Measurements from ENCODE around the gene PHF1. TPM values are rescaled to one million over a fixed set of nuclear protein-coding genes. Genes with fewer than 3 reads are reported as not detected.
A peak's percentile ranks its signal among the peaks of the same experiment; 100 is the strongest.
"Not testable (repeated sequence)": the region's sequence is repeated elsewhere in the genome, so short reads cannot be mapped to it uniquely, and the experiment has no call there.

The PHF1 gene
- total and polyA plus RNA-seq, 4 donors: 17.2 to 128 (median 85.6) TPM

DNA sequence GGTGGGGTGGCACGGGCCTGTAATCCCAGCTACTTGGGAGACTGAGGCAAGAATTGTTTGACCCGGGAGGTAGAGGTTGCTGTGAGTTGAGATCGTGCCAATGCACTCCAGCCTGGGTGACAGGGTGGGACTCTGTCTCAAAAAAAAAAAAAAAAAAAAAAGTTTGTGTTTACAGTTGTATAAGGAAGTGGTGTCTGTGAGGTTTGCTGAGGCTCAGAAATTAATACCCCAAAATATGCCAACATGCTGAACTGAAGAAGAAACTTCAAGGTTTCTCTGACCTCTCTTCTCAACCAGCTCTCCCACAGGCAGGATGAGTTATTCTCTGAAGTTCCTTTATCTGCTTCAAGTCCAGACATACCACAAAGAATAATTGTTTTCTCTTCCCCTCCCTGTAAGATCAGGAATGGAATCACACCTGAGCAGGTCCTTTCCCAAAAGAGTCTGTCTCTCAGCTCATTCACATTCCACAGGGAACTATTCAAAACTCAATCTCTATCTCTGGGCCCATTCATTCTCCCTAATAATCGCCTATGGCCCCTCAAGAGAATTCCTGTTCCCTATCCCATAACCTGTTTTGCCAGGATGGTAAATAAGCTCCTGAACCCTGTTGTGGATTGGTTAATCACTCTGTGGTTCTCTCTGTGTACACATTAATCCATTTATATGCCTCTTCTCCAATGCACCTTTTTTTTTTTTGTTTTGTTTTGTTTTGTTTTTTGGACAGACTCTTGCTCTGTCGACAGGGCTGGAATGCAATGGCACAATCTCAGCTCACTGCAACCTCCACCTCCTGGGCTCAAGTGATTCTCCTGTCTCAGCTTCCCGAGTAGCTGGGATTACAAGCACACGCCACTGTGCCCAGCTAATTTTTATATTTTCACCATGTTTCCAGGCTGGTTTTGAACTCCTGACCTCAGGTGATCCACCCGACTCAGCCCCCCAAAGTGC, 36.6 kb upstream of the PHF1 start:
- peak in 1 of 6 donors; percentile 53 for DNase-seq (ENCODE audit: low read depth in 4 of 6, low spot score in 6 of 6)
- Histone ChIP-seq H3K27me3 (ENCODE audit: control insufficient read depth, insufficient read depth, low read length) (no peaks in the 10 kb centered on the region), H3K9me3 (ENCODE audit: control insufficient read depth, insufficient read depth, low read length) (no peaks in the 10 kb centered on the region), H3K4me3 (ENCODE audit: low read depth, low read length) (no peak overlapping the region), H3K4me1 (ENCODE audit: control insufficient read depth, insufficient read depth, low read length) (no peaks in the 10 kb centered on the region), H3K27ac (ENCODE audit: low read depth, low read length) (no peak overlapping the region), H3K36me3 (ENCODE audit: control insufficient read depth, insufficient read depth, low read length) (no peaks in the 10 kb centered on the region)
- 68% methylated on average over 4 of the region's 8 CpGs for WGBS (ENCODE audit: insufficient coverage)

DNA sequence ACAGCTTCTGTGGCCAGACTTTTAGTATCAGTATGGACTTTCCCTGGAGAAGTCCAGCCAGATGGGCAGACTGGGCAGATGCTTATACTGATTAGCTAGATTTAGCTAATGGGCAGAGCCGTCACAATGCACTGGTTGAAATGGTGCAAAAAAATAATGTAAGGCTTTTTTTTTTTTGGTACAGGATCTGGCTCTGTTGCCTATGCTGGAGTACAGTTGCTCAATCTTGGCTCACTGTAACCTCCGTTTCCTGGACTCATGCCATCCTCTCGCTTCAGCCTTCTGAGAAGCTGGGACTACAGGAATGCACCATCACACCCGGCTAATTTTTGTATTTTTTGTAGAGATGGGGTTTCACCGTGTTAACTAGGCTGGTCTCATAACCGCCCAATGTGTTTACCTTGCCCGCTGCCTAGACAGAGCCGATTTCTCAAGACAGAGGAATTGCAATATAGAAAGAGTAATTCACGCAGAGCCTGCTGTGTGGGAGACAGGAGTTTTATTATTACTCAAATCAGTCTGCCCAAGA, 35.6 kb upstream of the PHF1 start:
- WGBS (ENCODE audit: insufficient coverage): 37% methylated on average over 4 of the region's 9 CpGs
- no peaks in the 10 kb centered on the region for H3K9me3 ChIP-seq (ENCODE audit: control insufficient read depth, insufficient read depth, low read length)
- no peaks in the 10 kb centered on the region for H3K36me3 ChIP-seq (ENCODE audit: control insufficient read depth, insufficient read depth, low read length)
- peak in 5 of 6 donors; percentile 29 to 91 (median 43) for DNase-seq (ENCODE audit: low read depth in 4 of 6, low spot score in 6 of 6)
- no peaks in the 10 kb centered on the region for H3K4me1 ChIP-seq (ENCODE audit: control insufficient read depth, insufficient read depth, low read length)
- no peaks in the 10 kb centered on the region for H3K27me3 ChIP-seq (ENCODE audit: control insufficient read depth, insufficient read depth, low read length)
- H3K27ac ChIP-seq (ENCODE audit: low read depth, low read length): no peak overlapping the region
- no peak overlapping the region for H3K4me3 ChIP-seq (ENCODE audit: low read depth, low read length)

- H3K27ac ChIP-seq (ENCODE audit: low read depth, low read length): no peak overlapping the region
- 100% methylated on average over 1 of the region's 4 CpGs for WGBS (ENCODE audit: insufficient coverage)
Measured at GRCh38 chr6:33377171-33377570, 33.6 kb upstream of the PHF1 start.

DNA sequence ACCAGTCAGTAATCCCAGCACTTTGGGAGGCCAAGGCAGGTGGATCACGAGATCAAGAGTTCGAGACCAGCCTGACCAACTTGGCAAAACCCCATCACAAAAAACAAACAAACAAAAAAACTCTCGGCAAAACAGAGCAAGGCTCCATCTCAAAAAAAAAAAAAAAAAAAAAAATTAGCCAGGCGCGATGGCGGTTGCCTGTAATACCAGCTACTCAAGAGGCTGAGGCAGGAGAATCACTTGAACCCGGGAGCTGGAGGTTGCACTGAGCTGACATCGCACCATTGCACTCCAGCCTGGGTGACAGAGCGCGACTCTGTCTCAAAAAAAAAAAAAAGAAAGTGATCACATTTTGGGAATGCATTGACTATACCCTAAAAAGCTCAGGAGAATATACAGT, 31.6 kb upstream of the PHF1 start:
- not testable (repeated sequence) for H3K27ac ChIP-seq (ENCODE audit: low read depth, low read length); H3K27me3 ChIP-seq (ENCODE audit: control insufficient read depth, insufficient read depth, low read length); H3K36me3 ChIP-seq (ENCODE audit: control insufficient read depth, insufficient read depth, low read length); DNase-seq (ENCODE audit: low read depth in 4 of 6, low spot score in 6 of 6); H3K4me1 ChIP-seq (ENCODE audit: control insufficient read depth, insufficient read depth, low read length); H3K9me3 ChIP-seq (ENCODE audit: control insufficient read depth, insufficient read depth, low read length); H3K4me3 ChIP-seq (ENCODE audit: low read depth, low read length)
- WGBS (ENCODE audit: insufficient coverage): 100% methylated on average over 5 of the region's 10 CpGs

More at GRCh38 chr6:33377171-33377570, 33.6 kb upstream of the PHF1 start:
- no peaks in the 10 kb centered on the region for H3K9me3 ChIP-seq (ENCODE audit: control insufficient read depth, insufficient read depth, low read length)
- no peak overlapping the region for H3K4me3 ChIP-seq (ENCODE audit: low read depth, low read length)
- H3K4me1 ChIP-seq (ENCODE audit: control insufficient read depth, insufficient read depth, low read length): no peaks in the 10 kb centered on the region
- no peaks in the 10 kb centered on the region for H3K27me3 ChIP-seq (ENCODE audit: control insufficient read depth, insufficient read depth, low read length)
- no peaks in the 10 kb centered on the region for H3K36me3 ChIP-seq (ENCODE audit: control insufficient read depth, insufficient read depth, low read length)
- DNase-seq (ENCODE audit: low read depth in 4 of 6, low spot score in 6 of 6): no peak

DNA sequence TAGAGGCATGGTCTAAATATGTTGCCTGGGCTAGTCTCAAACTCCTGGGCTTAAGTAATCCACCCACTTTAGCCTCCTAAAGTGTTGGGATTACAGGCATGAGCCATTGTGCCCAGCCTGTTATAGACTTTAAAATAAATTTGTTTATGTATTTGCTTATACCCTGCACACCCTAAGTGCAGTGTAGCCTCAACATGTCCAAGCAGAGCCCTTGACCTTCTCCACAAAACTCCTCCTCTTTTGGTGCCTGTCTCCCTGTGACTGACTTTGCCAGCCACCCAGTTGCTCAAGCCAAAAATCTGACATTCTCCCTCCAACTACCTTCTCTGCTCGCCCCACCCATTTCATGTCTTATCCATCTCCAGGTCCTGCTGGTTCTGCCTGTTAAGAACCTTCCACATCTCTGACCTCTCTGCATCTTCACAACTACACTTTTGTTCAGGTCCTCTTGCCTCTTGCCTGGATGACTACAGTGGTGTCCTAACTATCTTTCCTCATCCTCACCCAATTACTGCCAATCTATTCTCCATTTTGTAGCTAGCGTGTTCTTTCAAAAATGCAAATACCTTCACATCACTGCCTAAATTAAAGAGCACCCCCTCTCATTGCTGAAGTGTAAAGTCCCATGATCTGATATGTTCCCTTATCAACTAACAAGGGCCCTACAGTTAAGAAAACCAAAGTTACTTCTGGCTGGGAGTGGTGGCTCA, 30.4 kb upstream of the PHF1 start:
- Histone ChIP-seq H3K36me3 (ENCODE audit: control insufficient read depth, insufficient read depth, low read length) (no peaks in the 10 kb centered on the region), H3K27ac (ENCODE audit: low read depth, low read length) (no peak overlapping the region), H3K27me3 (ENCODE audit: control insufficient read depth, insufficient read depth, low read length) (no peaks in the 10 kb centered on the region), H3K9me3 (ENCODE audit: control insufficient read depth, insufficient read depth, low read length) (no peaks in the 10 kb centered on the region), H3K4me1 (ENCODE audit: control insufficient read depth, insufficient read depth, low read length) (no peaks in the 10 kb centered on the region), H3K4me3 (ENCODE audit: low read depth, low read length) (no peak overlapping the region)
- 95% methylated on average over 2 of the region's 2 CpGs for WGBS (ENCODE audit: insufficient coverage)
- no peak for DNase-seq (ENCODE audit: low read depth in 4 of 6, low spot score in 6 of 6)

DNA sequence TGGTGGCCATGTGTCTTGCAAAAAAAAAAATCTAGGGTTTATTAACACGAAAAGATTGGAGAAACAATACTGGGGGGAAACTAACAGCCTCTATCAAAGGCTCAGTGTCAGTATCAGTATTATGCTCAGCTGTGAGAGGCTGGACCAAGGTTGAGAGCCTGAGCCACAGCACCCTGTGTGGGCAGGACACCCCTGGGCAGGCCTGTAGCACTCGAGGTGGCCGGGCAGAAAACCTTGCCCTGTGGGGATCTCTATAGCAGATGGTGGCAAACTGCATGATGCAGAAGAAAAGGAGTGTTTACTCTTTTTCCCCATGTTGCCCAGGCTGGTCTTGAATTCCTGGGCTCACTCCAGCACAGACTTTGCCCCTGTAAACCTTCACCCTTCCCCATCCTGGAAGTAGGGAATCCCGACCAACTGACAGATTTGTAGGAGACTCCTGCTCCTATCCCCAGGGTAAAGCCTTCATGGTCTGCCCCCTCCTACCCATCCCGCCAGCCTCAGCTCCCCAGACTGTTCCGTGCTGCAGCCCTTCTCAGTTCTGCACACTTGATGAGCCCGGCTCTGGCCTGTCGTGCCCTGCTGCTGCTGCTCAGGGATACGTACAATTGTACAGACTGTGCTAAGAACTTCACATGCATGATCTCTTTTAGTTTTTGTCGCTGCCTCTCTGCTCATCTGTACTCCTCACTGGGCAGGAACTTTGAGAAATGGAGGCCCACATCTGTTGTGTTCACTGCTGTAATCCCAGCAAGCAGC, 27.2 kb upstream of the PHF1 start:
- no peaks in the 10 kb centered on the region for H3K9me3 ChIP-seq (ENCODE audit: control insufficient read depth, insufficient read depth, low read length)
- H3K27ac ChIP-seq (ENCODE audit: low read depth, low read length): no peak overlapping the region
- H3K27me3 ChIP-seq (ENCODE audit: control insufficient read depth, insufficient read depth, low read length): no peaks in the 10 kb centered on the region
- H3K36me3 ChIP-seq (ENCODE audit: control insufficient read depth, insufficient read depth, low read length): no peaks in the 10 kb centered on the region
- no peaks in the 10 kb centered on the region for H3K4me1 ChIP-seq (ENCODE audit: control insufficient read depth, insufficient read depth, low read length)
- no peak for DNase-seq (ENCODE audit: low read depth in 4 of 6, low spot score in 6 of 6)
- H3K4me3 ChIP-seq (ENCODE audit: low read depth, low read length): no peak overlapping the region
- WGBS (ENCODE audit: insufficient coverage): 76% methylated on average over 8 of the region's 10 CpGs

DNA sequence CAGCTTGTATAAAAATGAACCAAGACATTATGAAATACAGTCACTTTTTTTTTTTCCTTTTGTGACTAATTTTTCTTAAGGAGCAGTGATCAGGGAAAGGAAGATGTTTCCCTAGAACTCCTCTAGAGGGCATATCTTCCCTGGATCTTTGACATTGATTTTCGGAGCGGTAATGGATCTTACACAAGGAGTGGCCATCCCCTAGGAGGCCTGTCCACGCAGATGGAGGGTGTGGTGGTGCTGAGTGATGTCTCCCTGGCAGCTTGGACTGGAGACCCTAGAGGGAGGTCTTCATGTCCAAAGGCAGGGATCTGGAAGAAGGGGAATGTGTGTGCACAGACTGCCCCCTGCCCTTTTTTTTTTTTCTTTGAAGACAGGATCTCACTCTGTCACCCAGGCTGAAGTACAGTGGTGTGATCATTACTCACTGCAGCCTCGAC, 26.2 kb upstream of the PHF1 start:
- Histone ChIP-seq H3K9me3 (ENCODE audit: control insufficient read depth, insufficient read depth, low read length) (no peaks in the 10 kb centered on the region), H3K27ac (ENCODE audit: low read depth, low read length) (no peak overlapping the region), H3K4me3 (ENCODE audit: low read depth, low read length) (no peak overlapping the region), H3K36me3 (ENCODE audit: control insufficient read depth, insufficient read depth, low read length) (no peaks in the 10 kb centered on the region), H3K4me1 (ENCODE audit: control insufficient read depth, insufficient read depth, low read length) (no peaks in the 10 kb centered on the region), H3K27me3 (ENCODE audit: control insufficient read depth, insufficient read depth, low read length) (no peaks in the 10 kb centered on the region)
- WGBS (ENCODE audit: insufficient coverage): 13% methylated on average over 3 of the region's 4 CpGs
- peak in 2 of 6 donors; percentile 26 to 42 for DNase-seq (ENCODE audit: low read depth in 4 of 6, low spot score in 6 of 6)

DNA sequence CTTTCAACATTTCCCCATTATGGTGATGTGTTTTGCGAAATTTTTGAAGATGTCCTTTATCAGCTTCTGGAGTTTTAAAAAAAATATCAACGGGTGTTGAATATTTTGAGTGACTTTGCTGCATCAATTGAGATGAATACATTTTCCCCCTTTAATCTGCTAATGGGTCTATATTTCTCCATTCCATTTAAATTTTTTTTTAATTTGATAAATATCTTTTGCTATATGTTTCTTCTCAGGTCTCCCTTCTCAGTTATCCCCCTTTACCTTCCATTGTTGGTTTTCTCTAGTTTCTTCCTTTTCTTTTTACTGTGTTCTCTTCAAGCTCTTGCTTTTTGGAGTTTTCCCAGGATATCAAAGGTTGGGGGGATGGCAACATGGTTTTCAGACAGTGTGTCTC, 20.6 kb upstream of the PHF1 start:
- Histone ChIP-seq H3K27ac (ENCODE audit: low read depth, low read length) (no peak overlapping the region), H3K4me3 (ENCODE audit: low read depth, low read length) (no peak overlapping the region), H3K27me3 (ENCODE audit: control insufficient read depth, insufficient read depth, low read length) (no peaks in the 10 kb centered on the region), H3K4me1 (ENCODE audit: control insufficient read depth, insufficient read depth, low read length) (peaks cover 17% of the 10 kb centered on the region), H3K36me3 (ENCODE audit: control insufficient read depth, insufficient read depth, low read length) (no peaks in the 10 kb centered on the region), H3K9me3 (ENCODE audit: control insufficient read depth, insufficient read depth, low read length) (no peaks in the 10 kb centered on the region)
- no peak for DNase-seq (ENCODE audit: low read depth in 4 of 6, low spot score in 6 of 6)
- WGBS (ENCODE audit: insufficient coverage): no CpG with 5 or more reads among the region's 2 CpGs

DNA sequence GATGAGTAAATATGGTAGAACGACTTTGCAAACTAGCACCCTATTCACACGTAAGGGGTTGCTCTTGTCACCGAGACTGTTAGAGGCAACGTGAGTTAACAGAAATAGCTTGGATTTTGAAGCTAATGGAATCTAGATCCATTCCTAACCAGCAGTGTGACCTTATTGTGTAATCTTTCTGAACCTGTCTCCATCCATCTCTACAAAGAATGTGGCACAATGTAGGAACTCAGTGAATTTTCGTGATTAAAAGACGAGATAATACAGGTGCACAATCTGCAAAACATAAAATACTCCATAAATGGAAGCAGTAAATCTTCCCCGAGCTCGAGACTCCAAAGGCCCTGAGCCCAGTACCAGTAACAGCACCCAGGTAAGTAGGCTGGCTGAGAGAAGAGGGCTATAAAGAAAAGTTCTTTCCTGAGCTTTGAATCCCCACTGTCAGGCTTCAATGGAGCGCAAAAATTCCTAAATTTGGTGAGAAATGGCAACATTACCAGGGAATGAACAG, 20.0 kb upstream of the PHF1 start:
- Histone ChIP-seq H3K27ac (ENCODE audit: low read depth, low read length) (peak overlapping the region; percentile 80), H3K9me3 (ENCODE audit: control insufficient read depth, insufficient read depth, low read length) (no peaks in the 10 kb centered on the region), H3K4me3 (ENCODE audit: low read depth, low read length) (peak overlapping the region; percentile 69), H3K36me3 (ENCODE audit: control insufficient read depth, insufficient read depth, low read length) (no peaks in the 10 kb centered on the region), H3K27me3 (ENCODE audit: control insufficient read depth, insufficient read depth, low read length) (no peaks in the 10 kb centered on the region), H3K4me1 (ENCODE audit: control insufficient read depth, insufficient read depth, low read length) (peaks cover 17% of the 10 kb centered on the region)
- DNase-seq (ENCODE audit: low read depth in 4 of 6, low spot score in 6 of 6): no peak
- WGBS (ENCODE audit: insufficient coverage): 11% methylated on average over 1 of the region's 9 CpGs
